Gastrocnemius medialis (tissue), 4 donors: ENCODE data around the gene MDH2.
"Not testable (repeated sequence)": the region's sequence is repeated elsewhere in the genome, so short reads cannot be mapped to it uniquely, and the experiment has no call there.

Experiments used
- POLR2A ChIP-seq, 2 donors: fragments of 450-650 bp; IDR thresholded peaks; one replicate each; pipeline ENCODE4 v1.6.1; 2017; ENCODE audit warnings: antibody characterized with exemption in 2 of 2, mild to moderate bottlenecking in 2 of 2, moderate library complexity in 2 of 2
- TF ChIP-seq, protein P1 (sequence below), 5 experiments: fragments of 450-650 bp in 3 of 5; fragments of 200-600 bp in 2 of 5; sonication (generic) in 2 of 5; IDR thresholded peaks in 4 of 5; conservative IDR thresholded peaks in 1 of 5; 1 replicate in 4 of 5; 2 replicates in 1 of 5; pipeline ENCODE4 v1.5.1; 2016 to 2019; ENCODE audit warnings: antibody characterized with exemption in 5 of 5, mild to moderate bottlenecking in 3 of 5, moderate library complexity in 3 of 5

DNA sequence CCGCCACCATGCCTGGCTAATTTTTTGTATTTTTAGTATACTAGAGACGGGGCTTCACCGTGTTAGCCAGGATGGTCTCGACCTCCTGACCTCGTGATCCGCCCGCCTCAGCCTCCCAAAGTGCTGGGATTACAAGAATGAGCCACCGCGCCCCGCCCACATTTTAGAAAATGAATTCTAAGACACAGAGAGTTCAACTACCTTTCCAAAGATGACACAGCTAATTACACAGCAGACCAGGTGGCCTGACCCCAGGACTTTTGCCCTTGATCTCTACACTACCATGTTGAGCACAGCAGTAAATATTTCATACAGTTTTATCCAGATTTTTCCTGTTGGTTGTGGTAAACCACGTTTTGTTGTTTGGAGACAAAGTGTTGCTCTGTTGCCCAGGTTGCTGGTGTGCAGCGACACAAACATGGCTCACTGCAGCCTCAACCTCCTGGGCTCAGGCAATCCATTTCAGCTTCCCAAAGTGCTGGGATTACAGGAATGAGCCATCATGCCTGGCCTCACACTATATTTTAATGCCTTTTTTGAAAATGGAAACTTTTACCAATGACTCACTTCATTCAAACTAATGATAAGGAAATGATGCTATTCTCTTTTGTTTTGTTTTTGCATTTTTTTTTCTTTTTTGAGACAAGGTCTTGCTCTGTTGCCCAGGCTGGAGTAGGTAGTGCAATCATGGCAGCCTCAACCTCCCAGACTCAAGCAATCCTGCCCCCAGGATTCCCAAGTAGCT, 54.0 kb downstream of the MDH2 start:
- TF ChIP-seq, protein P1, sequence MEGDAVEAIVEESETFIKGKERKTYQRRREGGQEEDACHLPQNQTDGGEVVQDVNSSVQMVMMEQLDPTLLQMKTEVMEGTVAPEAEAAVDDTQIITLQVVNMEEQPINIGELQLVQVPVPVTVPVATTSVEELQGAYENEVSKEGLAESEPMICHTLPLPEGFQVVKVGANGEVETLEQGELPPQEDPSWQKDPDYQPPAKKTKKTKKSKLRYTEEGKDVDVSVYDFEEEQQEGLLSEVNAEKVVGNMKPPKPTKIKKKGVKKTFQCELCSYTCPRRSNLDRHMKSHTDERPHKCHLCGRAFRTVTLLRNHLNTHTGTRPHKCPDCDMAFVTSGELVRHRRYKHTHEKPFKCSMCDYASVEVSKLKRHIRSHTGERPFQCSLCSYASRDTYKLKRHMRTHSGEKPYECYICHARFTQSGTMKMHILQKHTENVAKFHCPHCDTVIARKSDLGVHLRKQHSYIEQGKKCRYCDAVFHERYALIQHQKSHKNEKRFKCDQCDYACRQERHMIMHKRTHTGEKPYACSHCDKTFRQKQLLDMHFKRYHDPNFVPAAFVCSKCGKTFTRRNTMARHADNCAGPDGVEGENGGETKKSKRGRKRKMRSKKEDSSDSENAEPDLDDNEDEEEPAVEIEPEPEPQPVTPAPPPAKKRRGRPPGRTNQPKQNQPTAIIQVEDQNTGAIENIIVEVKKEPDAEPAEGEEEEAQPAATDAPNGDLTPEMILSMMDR (IDR thresholded peaks at IDR 0.05 in 4 of 5, conservative IDR thresholded peaks at IDR 0.05 in 1 of 5) = not testable (repeated sequence)
- not testable (repeated sequence) for TF ChIP-seq POLR2A (IDR thresholded peaks at IDR 0.05)
